ENCODE measurements around the gene RGR. TPM values are rescaled to one million over a fixed set of nuclear protein-coding genes. Genes with fewer than 3 reads are reported as not detected.

Gene RGR
- polyA plus RNA-seq, 1 donor (not counting 4 experiments of a cell fraction or from before 2014, with no cell fraction given) = not detected

GRCh38 chr10:84247496-84247895 lies 2.6 kb downstream of the RGR start:
- Histone ChIP-seq H3K27me3 (ENCODE audit: control insufficient read depth, extremely low read depth, insufficient read depth, low read length) (no peaks in the 10 kb centered on the region), H3K79me2 (ENCODE audit: control insufficient read depth, insufficient read depth, low read length) (no peaks in the 10 kb centered on the region), H2AFZ (ENCODE audit: control insufficient read depth, low read length) (no peak overlapping the region), H3K4me1 (ENCODE audit: control insufficient read depth, extremely low read depth, insufficient read depth, low read length) (no peaks in the 10 kb centered on the region), H3K27ac (ENCODE audit: control insufficient read depth, insufficient read depth, low read length) (no peak overlapping the region), H3K36me3 (ENCODE audit: control insufficient read depth in 2 of 2, extremely low read depth in 1 of 2, insufficient read depth in 2 of 2, low read length in 2 of 2) (no peaks in the 10 kb centered on the region), H3K9me1 (ENCODE audit: control insufficient read depth, extremely low read depth, insufficient read depth, low read length) (no peaks in the 10 kb centered on the region), H3K9me3 (ENCODE audit: control insufficient read depth, low read depth, low read length) (no peaks in the 10 kb centered on the region), H3K4me3 (ENCODE audit: control insufficient read depth in 2 of 3, extremely low read depth in 1 of 3, insufficient read depth in 2 of 3, low read depth in 1 of 3, low read length in 3 of 3) (no peak overlapping the region), H3K4me2 (ENCODE audit: control insufficient read depth, extremely low read depth, insufficient read depth, low read depth, low read length) (no peak overlapping the region), H4K20me1 (ENCODE audit: control insufficient read depth, extremely low read depth, insufficient read depth, low read length) (no peaks in the 10 kb centered on the region), H3K9ac (ENCODE audit: control insufficient read depth, extremely low read depth, insufficient read depth, low read length) (no peak overlapping the region)
- DNase-seq (ENCODE audit: low read depth, low spot score) = no peak
- FAIRE-seq = no peak
- dilution Hi-C loops (cut with MboI; ENCODE audit: extremely low pct_ligation_motif_present, low sequenced_read_pairs) = no loop called here
- TF ChIP-seq EZH2 (IDR thresholded peaks at IDR 0.05; ENCODE audit: low read length) (no peak), CTCF (optimal IDR thresholded peaks at IDR 0.05 in 1 of 3, IDR thresholded peaks at IDR 0.05 in 1 of 3, conservative IDR thresholded peaks at IDR 0.05 in 1 of 3; ENCODE audit: extremely low read depth in 1 of 3, insufficient read depth in 2 of 3, low read length in 3 of 3) (no peak)

- TF ChIP-seq CTCF (optimal IDR thresholded peaks at IDR 0.05 in 1 of 3, IDR thresholded peaks at IDR 0.05 in 1 of 3, conservative IDR thresholded peaks at IDR 0.05 in 1 of 3; ENCODE audit: extremely low read depth in 1 of 3, insufficient read depth in 2 of 3, low read length in 3 of 3) = no peak
- no peak for TF ChIP-seq EZH2 (IDR thresholded peaks at IDR 0.05; ENCODE audit: low read length)
- no peaks in the 10 kb centered on the region for H3K9me3 ChIP-seq (ENCODE audit: control insufficient read depth, low read depth, low read length)
These were observed 3.9 kb downstream of the RGR start for GRCh38 chr10:84248794-84249193.

More at GRCh38 chr10:84248794-84249193, 3.9 kb downstream of the RGR start:
- dilution Hi-C loops (cut with MboI; ENCODE audit: extremely low pct_ligation_motif_present, low sequenced_read_pairs) = no loop called here
- DNase-seq (ENCODE audit: low read depth, low spot score) = no peak
- Histone ChIP-seq H3K27me3 (ENCODE audit: control insufficient read depth, extremely low read depth, insufficient read depth, low read length) (no peaks in the 10 kb centered on the region), H3K4me2 (ENCODE audit: control insufficient read depth, extremely low read depth, insufficient read depth, low read depth, low read length) (no peak overlapping the region), H3K4me3 (ENCODE audit: control insufficient read depth in 2 of 3, extremely low read depth in 1 of 3, insufficient read depth in 2 of 3, low read depth in 1 of 3, low read length in 3 of 3) (no peak overlapping the region), H3K79me2 (ENCODE audit: control insufficient read depth, insufficient read depth, low read length) (no peaks in the 10 kb centered on the region), H4K20me1 (ENCODE audit: control insufficient read depth, extremely low read depth, insufficient read depth, low read length) (no peaks in the 10 kb centered on the region), H3K9me1 (ENCODE audit: control insufficient read depth, extremely low read depth, insufficient read depth, low read length) (no peaks in the 10 kb centered on the region), H3K27ac (ENCODE audit: control insufficient read depth, insufficient read depth, low read length) (no peak overlapping the region), H2AFZ (ENCODE audit: control insufficient read depth, low read length) (no peak overlapping the region), H3K4me1 (ENCODE audit: control insufficient read depth, extremely low read depth, insufficient read depth, low read length) (no peaks in the 10 kb centered on the region), H3K9ac (ENCODE audit: control insufficient read depth, extremely low read depth, insufficient read depth, low read length) (no peak overlapping the region), H3K36me3 (ENCODE audit: control insufficient read depth in 2 of 2, extremely low read depth in 1 of 2, insufficient read depth in 2 of 2, low read length in 2 of 2) (no peaks in the 10 kb centered on the region)
- FAIRE-seq = no peak

Data from keratinocyte (primary cell).